ENCODE results near the gene PHB1.
A peak's percentile ranks its signal among the peaks of the same experiment; 100 is the strongest.
"Not testable (repeated sequence)": the region's sequence is repeated elsewhere in the genome, so short reads cannot be mapped to it uniquely, and the experiment has no call there.

PHB1 gene

DNA sequence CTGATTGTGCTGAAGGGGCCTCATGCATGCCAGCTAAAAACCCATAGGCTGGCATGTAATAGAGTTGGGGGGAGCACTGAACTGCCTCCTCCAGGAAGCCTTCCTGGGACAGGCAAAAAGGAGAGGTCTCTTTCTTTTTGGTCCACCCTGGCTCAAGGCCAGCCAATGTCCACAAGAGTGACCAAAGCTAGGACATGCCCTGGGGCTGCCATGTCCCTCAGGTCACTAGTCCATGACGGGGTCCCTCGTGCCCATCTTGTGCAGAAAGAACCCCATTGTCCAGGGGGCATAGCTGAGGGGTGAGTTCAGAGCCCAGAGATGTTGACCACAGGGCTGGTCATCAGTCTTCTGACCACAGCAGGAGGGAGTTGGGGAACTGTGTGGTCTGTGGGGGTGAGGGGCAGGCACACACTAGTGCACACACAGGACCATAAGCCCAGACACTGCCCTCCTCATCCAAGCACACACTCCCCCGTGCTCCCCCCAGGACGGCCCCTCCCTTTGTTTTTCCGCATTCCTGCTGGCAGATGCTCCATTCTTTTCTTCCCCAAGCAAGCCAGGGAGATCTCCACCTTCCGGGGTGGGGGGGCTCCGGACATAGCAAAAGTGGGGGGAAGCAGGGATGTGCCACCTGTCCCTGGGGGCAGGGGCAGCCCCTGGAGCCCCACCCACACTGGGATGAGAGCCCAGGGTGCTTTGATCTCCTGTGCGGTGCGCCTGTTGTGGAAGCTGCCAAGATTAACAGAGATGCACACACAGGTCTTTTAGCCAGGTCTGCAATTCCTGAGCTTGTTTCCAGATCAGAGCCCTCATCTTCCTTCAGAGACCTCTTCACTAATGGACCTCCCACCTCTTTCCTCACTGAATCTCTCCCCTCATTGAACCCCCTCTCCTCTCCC lies 25.2 kb upstream of the PHB1 start:
- no peak for DNase-seq (ENCODE audit: low spot score)

- DNase-seq (ENCODE audit: low spot score): no peak
Measured at GRCh38 chr17:49439305-49439672, 24.6 kb upstream of the PHB1 start.

GRCh38 chr17:49438436-49439278 lies 24.0 kb upstream of the PHB1 start:
- DNase-seq (ENCODE audit: low spot score): no peak

DNA sequence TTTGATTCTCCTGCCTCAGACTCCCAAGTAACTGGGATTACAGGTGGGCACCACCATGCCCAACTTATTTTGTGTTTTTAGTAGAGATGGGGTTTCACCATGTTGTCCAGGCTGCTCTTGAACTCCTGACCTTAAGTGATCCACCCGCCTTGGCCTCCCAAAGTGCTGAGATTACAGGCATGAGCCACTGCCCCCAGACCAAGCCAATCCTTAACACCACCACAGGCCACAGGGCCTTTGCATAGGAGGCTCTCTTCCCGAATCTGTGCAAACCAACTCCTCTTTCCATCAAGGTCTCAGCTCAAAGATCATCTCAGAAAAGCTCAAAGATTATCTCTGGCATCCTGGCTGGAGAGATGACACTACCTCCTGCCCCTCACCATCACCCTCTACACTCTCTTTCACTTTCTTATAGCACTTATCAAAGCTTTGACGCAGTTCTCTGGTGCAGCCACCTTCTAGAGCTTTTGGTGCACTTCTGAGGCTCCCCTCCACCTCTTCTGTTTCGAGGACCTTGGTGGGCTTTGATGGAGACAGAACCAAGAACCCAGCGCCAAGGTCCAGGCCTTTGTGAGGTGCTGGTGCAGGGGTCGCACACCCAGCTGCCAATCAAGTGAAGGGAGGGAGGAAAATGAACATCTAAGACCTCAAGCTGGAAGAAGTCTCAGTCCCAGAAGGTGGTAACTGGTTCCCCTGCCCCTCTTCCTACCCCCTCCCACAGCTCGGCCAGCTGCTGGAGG lies 23.2 kb upstream of the PHB1 start:
- DNase-seq (ENCODE audit: low spot score): no peak

- DNase-seq (ENCODE audit: low spot score): no peak
Measured at GRCh38 chr17:49436174-49436573, 21.5 kb upstream of the PHB1 start.

- DNase-seq (ENCODE audit: low spot score): no peak
Measured at GRCh38 chr17:49435671-49436029, 21.0 kb upstream of the PHB1 start.

DNA sequence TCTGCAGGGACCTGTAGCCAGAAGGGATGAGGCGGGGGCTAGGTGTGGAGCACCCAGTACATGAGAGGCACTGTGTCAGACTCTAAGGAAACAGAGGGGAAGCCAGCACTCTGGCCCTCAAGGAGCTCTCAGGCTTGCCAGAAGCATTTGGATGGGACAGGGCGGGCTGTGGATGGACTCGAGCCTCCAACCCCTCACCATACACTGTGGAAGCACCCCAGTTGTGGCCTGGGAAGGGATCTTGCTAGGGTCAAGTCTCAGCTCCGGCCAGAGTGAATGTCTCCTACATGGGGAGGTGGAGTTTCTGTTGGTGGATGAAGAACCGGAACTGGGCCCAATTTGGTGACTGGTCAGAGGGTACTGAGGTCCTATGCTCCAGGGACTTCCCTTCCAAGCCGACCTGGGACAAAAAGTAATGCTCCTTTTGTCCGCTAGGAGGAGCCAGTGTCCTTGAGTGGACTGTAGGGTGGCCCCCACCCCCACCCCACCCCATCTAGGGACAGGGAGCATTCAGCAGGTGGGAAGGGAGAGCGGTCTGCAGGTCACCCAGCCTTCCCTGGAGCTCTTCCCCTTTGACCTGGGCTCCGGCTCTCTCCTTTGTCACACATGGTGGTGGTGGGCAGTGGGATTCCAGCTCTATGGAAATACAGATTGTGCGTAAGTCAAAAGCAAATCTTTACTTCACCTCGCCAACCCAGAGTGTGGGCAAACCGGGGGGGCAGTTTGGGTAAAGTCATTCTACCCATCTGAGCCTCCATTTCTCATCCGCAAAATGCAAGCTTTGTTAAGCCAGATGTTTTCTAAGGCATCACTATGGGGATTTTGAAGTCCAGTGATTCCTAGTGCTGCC lies 20.4 kb upstream of the PHB1 start:
- no peak for DNase-seq (ENCODE audit: low spot score)

GRCh38 chr17:49433000-49433694 lies 18.5 kb upstream of the PHB1 start:
- DNase-seq (ENCODE audit: low spot score): no peak

- no peak for DNase-seq (ENCODE audit: low spot score)
Measured at GRCh38 chr17:49431743-49432142, 17.1 kb upstream of the PHB1 start.

DNA sequence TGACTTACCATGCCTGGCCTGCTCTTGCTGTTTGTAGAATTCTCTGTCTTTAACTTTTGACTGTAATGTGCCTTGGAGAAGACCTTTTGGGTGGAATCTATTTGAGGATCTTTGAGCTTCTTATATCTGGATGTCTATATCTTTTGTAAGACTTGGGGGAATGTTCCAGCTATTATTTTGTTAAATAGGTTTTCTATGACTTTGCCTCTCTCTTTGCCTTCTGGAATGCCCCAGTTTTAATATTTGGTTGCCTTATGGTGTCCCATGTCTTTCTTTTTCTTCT lies 10.3 kb upstream of the PHB1 start:
- DNase-seq (ENCODE audit: low spot score): no peak

- not testable (repeated sequence) for DNase-seq (ENCODE audit: low spot score)
Measured at GRCh38 chr17:49424276-49425003, 9.8 kb upstream of the PHB1 start.

DNA sequence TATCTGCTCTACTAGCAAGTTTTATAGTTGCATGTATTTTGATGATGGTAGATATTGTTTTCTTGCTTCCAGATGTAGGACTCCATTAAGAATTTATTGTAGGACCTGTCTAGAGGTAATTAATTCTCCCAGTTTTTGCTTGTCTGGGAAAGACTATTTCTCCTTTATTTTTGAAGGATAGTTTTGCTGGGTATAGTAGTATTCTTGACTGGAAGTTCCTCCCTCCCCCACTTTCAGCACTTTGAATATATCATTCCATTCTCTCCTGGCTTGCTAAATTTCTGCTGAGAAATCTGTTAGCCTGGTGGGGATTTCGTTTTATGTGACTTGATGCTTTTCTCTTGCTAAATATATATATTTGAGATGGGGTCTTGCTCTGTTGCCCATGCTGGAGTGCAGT lies 8.0 kb upstream of the PHB1 start:
- no peak for DNase-seq (ENCODE audit: low spot score)

- DNase-seq (ENCODE audit: low spot score): not testable (repeated sequence)
Measured at GRCh38 chr17:49419761-49420160, 5.1 kb upstream of the PHB1 start.

- DNase-seq (ENCODE audit: low spot score): not testable (repeated sequence)
Measured at GRCh38 chr17:49418754-49419740, 4.4 kb upstream of the PHB1 start.

DNA sequence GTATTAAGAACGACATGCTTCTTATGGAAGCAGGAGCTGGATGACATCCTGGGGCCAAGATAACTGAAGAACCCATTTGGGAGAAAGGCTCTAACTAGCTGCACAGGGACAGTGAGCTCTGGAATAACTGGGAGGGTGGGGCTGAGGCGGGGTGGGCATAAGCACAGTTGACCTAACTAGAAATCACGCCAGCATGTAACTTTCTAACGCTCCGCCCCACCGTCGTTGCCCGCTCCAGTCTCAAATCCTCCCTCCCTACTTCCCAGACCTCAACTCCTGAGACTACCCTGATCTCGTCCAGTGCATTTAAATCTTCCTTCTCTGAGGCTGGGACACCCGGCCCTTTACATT lies 436 bp downstream of the PHB1 start:
- DNase-seq (ENCODE audit: low spot score): no peak

GRCh38 chr17:49409066-49409465 lies 5.6 kb downstream of the PHB1 start:
- DNase-seq (ENCODE audit: low spot score): no peak

GRCh38 chr17:49407981-49408501 lies 6.6 kb downstream of the PHB1 start:
- DNase-seq (ENCODE audit: low spot score): peak; percentile 74

DNA sequence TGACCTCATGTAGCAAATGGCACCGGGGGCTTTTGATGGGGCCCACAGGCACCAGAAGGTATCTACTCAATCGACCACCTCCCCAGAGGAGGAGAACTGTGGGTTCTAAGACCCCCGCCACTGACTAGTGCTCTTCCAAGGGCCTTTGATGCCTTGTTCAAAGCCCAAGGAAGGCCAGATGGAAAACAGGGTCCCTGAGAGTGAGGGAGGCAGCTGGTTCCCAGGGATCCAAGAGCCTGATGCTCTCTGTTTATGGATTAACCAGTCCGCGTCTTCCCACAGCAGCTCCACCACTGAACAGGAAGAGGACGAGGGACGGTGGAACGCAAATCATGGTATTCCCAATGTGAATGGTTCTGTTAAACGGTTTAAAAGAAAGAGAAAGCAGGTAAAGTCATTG lies 7.6 kb downstream of the PHB1 start:
- DNase-seq (ENCODE audit: low spot score): no peak

- no peak for DNase-seq (ENCODE audit: low spot score)
Measured at GRCh38 chr17:49406421-49407061, 8.1 kb downstream of the PHB1 start.
